Endothelial cell of umbilical vein (primary cell): ENCODE data around the gene SLC5A10.

Experiments used
- CTCF ChIP-seq, 2 donors: IDR thresholded peaks; 1 replicate in 1 of 2; 2 replicates in 1 of 2; pipeline ENCODE4 v1.5.1; 2011; ENCODE audit warnings: low read length in 2 of 2, mild to moderate bottlenecking in 2 of 2, moderate library complexity in 2 of 2, control low read depth in 1 of 2, inconsistent platforms in 1 of 2, low read depth in 1 of 2; ENCODE audit not compliant: insufficient read depth in 1 of 2; ENCODE audit errors: extremely low read depth in 1 of 2
- FOS ChIP-seq: IDR thresholded peaks from 2 replicates; pipeline ENCODE4 v1.6.1; 2011; ENCODE audit warnings: mild to moderate bottlenecking, low read length, moderate library complexity, borderline replicate concordance; ENCODE audit not compliant: insufficient read depth
- GATA2 ChIP-seq: IDR thresholded peaks from 2 replicates; pipeline ENCODE4 v1.7.0; 2011; ENCODE audit warnings: low read depth, mild to moderate bottlenecking, moderate library complexity, mixed read lengths, low read length; ENCODE audit not compliant: insufficient read length, insufficient read depth
- MYC ChIP-seq: IDR thresholded peaks from one replicate; pipeline ENCODE4 v1.6.1; 2011; ENCODE audit warnings: mild to moderate bottlenecking, low read depth, low read length
- POLR2A ChIP-seq: IDR thresholded peaks from 2 replicates; pipeline ENCODE4 v1.6.1; 2012; ENCODE audit warnings: low read depth, mild to moderate bottlenecking, control low read depth, low read length

- TF ChIP-seq POLR2A (no peak), FOS (no peak), CTCF (IDR thresholded peaks at IDR 0.05; ENCODE audit: extremely low read depth in 1 of 2, insufficient read depth in 1 of 2, low read depth in 1 of 2, low read length in 2 of 2) (no peak), MYC (no peak), GATA2 (no peak)
These were observed 72.4 kb downstream of the SLC5A10 start for GRCh38 chr17:19024101-19025078.
